A549 (cell line): Measurements from ENCODE around the gene KIF2A. TPM values are rescaled to one million over a fixed set of nuclear protein-coding genes. Genes with fewer than 3 reads are reported as not detected.

ENCODE experiments used
- ATAC-seq, 2 experiments: fragments of 200-7000 bp in 1 of 2; fragments of >200 bp in 1 of 2; cut with Nextera tagmentation in 1 of 2; cut with Tn5 transposase in 1 of 2; 3 replicates each; pipeline versions ENCODE4 v1.8.0 to v1.9.1; 2018 to 2020; ENCODE audit warnings: mild to moderate bottlenecking in 1 of 2, moderate library complexity in 1 of 2
- CTCF ChIA-PET: fragments of 300-600 bp; sonication (Branson Sonifier 250); formaldehyde crosslinking; extraction: SDS; loops from one replicate; lab custom pipeline; 2021; ENCODE audit warnings: antibody characterized with exemption, inconsistent platforms; lab: Yijun Ruan, JAX
- POLR2A ChIA-PET: fragments of 350-600 bp; formaldehyde crosslinking; extraction: SDS; loops from one replicate; lab custom pipeline; 2021; ENCODE audit warnings: antibody characterized with exemption, inconsistent platforms; lab: Yijun Ruan, JAX
- DNase-seq, 2 experiments: peaks; one replicate each; pipeline versions ENCODE4 v3.0.0 to v3.0.0-alpha.2; 2011 to 2016; ENCODE audit warnings: low read depth in 1 of 2, low spot score in 1 of 2
- FAIRE-seq: peaks from 2 replicates; lab custom pipeline; 2011; peaks lifted over from hg19 to GRCh38; lab: Jason Lieb, UNC
- H3K27ac ChIP-seq, 2 experiments: fragments of >200 bp; sonication (Bioruptor Twin); formaldehyde crosslinking; 3 replicates each; pipeline ENCODE4 v1.5.1; 2016 to 2017
- H3K4me1 ChIP-seq: fragments of >200 bp; sonication (Bioruptor Twin); formaldehyde crosslinking; 3 replicates; pipeline ENCODE4 v1.6.1; 2016
- H3K4me2 ChIP-seq: fragments of >200 bp; sonication (Bioruptor Twin); formaldehyde crosslinking; 3 replicates; pipeline ENCODE4 v1.6.1; 2016
- H3K4me3 ChIP-seq: fragments of >200 bp; sonication (Bioruptor Twin); formaldehyde crosslinking; 3 replicates; pipeline ENCODE4 v1.5.1; 2016
- H3K9me3 ChIP-seq: fragments of >200 bp; sonication (Bioruptor Twin); formaldehyde crosslinking; 3 replicates; pipeline ENCODE4 v1.6.1; 2016
- BCL3 ChIP-seq: fragments of >200 bp; sonication (Bioruptor Twin); formaldehyde crosslinking; IDR thresholded peaks from 3 replicates; pipeline ENCODE4 v1.6.1; 2016
- E2F6 ChIP-seq: IDR thresholded peaks from 2 replicates; pipeline ENCODE4 v1.6.1; 2012; ENCODE audit warnings: low read depth, borderline replicate concordance
- HMGXB4 ChIP-seq: fragments of 250-450 bp; sonication (Bioruptor Pico); IDR thresholded peaks from 2 replicates; pipeline ENCODE4 v1.5.0; 2021; ENCODE audit warnings: mild to moderate bottlenecking, moderate library complexity, borderline replicate concordance
- HOXB5 ChIP-seq: fragments of 250-450 bp; sonication (Bioruptor Pico); IDR thresholded peaks from 2 replicates; pipeline ENCODE4 v1.5.0; 2020; ENCODE audit warnings: mild to moderate bottlenecking, moderate library complexity
- KDM5A ChIP-seq: fragments of 200-600 bp; sonication (generic); IDR thresholded peaks from 2 replicates; pipeline ENCODE4 v1.6.1; 2016; ENCODE audit warnings: antibody characterized with exemption, mild to moderate bottlenecking
- MAX ChIP-seq: IDR thresholded peaks from 2 replicates; pipeline ENCODE4 v1.6.1; 2012
- MAZ ChIP-seq: fragments of 150-350 bp; IDR thresholded peaks from 2 replicates; pipeline ENCODE4 v1.6.1; 2014; ENCODE audit warnings: antibody characterized with exemption, low read depth, low read length, borderline replicate concordance
- NFE2L2 ChIP-seq: fragments of 150-350 bp; conservative IDR thresholded peaks from 2 replicates; pipeline ENCODE4 v1.6.1; 2014; ENCODE audit warnings: low read length
- NPAS2 ChIP-seq: fragments of 250-450 bp; sonication (Bioruptor Pico); IDR thresholded peaks from 2 replicates; pipeline ENCODE4 v1.8.0; 2022; ENCODE audit warnings: mild to moderate bottlenecking, moderate library complexity, borderline replicate concordance
- NR3C1 ChIP-seq: fragments of >200 bp; sonication (Bioruptor Twin); formaldehyde crosslinking; IDR thresholded peaks from 3 replicates; pipeline ENCODE4 v1.6.1; 2017
- PBX3 ChIP-seq: IDR thresholded peaks from 2 replicates; pipeline ENCODE4 v1.6.1; 2012
- POLR2A ChIP-seq: IDR thresholded peaks from 2 replicates; pipeline ENCODE4 v1.6.1; 2012; ENCODE audit warnings: mild to moderate bottlenecking, low read length
- RAD21 ChIP-seq, 2 experiments: fragments of >200 bp in 1 of 2; sonication (Bioruptor Twin) in 1 of 2; formaldehyde crosslinking in 1 of 2; IDR thresholded peaks in 1 of 2; conservative IDR thresholded peaks in 1 of 2; 2 replicates in 1 of 2; 3 replicates in 1 of 2; pipeline ENCODE4 v1.6.1; 2012 to 2018; ENCODE audit warnings: inconsistent platforms in 1 of 2
- RARB ChIP-seq: fragments of 250-450 bp; sonication (Bioruptor Pico); IDR thresholded peaks from 2 replicates; pipeline ENCODE4 v1.8.0; 2021; ENCODE audit warnings: mild to moderate bottlenecking, moderate library complexity
- REST ChIP-seq: fragments of 200-600 bp; sonication (generic); IDR thresholded peaks from 2 replicates; pipeline ENCODE4 v1.6.1; 2016; ENCODE audit warnings: antibody characterized with exemption, mild to moderate bottlenecking, moderate library complexity
- RNF2 ChIP-seq: fragments of 200-600 bp; sonication (generic); IDR thresholded peaks from 2 replicates; pipeline ENCODE4 v1.6.1; 2016; ENCODE audit warnings: low read depth, mild to moderate bottlenecking, antibody characterized with exemption, moderate library complexity, borderline replicate concordance
- ZSCAN20 ChIP-seq: fragments of 250-450 bp; sonication (Bioruptor Pico); IDR thresholded peaks from 2 replicates; pipeline ENCODE4 v1.8.0; 2022; ENCODE audit warnings: mild to moderate bottlenecking, moderate library complexity
- WGBS: methylation state at CpG from one replicate; pipeline ENCODE4 v1.1.6; 2017; ENCODE audit errors: missing lambda C conversion rate; 5-methylcytosine and 5-hydroxymethylcytosine counted together
- polyA plus RNA-seq, 4 experiments: library from polyadenylated mRNA; depleted of rRNA in 3 of 4; stranded (reverse); fragments of >200 nt; fragmentation: RNase III in 1 of 4; extraction: RNeasy Plus Mini Kit Qiagen cat#74134 plus additional on column Dnase treatment in 1 of 4; gene quantifications; 2 replicates in 3 of 4; 3 replicates in 1 of 4; pipeline ENCODE4 v1.2.3, GENCODE V29; 2011 to 2017

KIF2A gene
- polyA plus RNA-seq, 2 of the 4 experiments (the other 2 are of a cell fraction): 44.5 to 68.9 TPM

- no peak overlapping the region for H3K4me2 ChIP-seq
- TF ChIP-seq BCL3 (no peak), ZSCAN20 (CRISPR knock-in tag) (no peak), RNF2 (no peak), NR3C1 (no peak), RAD21 (conservative IDR thresholded peaks at IDR 0.05 in 1 of 2, IDR thresholded peaks at IDR 0.05 in 1 of 2) (no peak), NPAS2 (CRISPR knock-in tag) (no peak), POLR2A (no peak)
- FAIRE-seq (no peak), ATAC-seq (no peak), DNase-seq (no peak)
- ChIA-PET POLR2A (no interaction called here), CTCF (interaction anchor here (1.0 kb wide), 1 partner anchor 21 kb away, joined by 3 read pairs; no protein-coding TSS in a partner anchor)
- H3K4me3 ChIP-seq: no peak overlapping the region
- H3K27ac ChIP-seq: no peak overlapping the region
- H3K4me1 ChIP-seq: no peaks in the 10 kb centered on the region
- H3K9me3 ChIP-seq: no peaks in the 10 kb centered on the region
- 84% methylated on average over 5 of the region's 5 CpGs for WGBS
Measured at GRCh38 chr5:62260513-62260912, 45.5 kb upstream of the KIF2A start.

GRCh38 chr5:62263401-62263800, 42.6 kb upstream of the KIF2A start:
- DNase-seq (no peak), FAIRE-seq (no peak)
- H3K9me3 ChIP-seq: no peaks in the 10 kb centered on the region
- no peak overlapping the region for H3K27ac ChIP-seq
- no peak overlapping the region for H3K4me3 ChIP-seq
- TF ChIP-seq RARB (CRISPR knock-in tag): no peak
- no peak for TF ChIP-seq PBX3
- TF ChIP-seq HMGXB4 (CRISPR knock-in tag): no peak
- no peak for TF ChIP-seq MAX
- no peak for TF ChIP-seq E2F6
- no peak for TF ChIP-seq KDM5A
- TF ChIP-seq MAZ: no peak
- TF ChIP-seq REST: no peak
- no peak for TF ChIP-seq HOXB5
- TF ChIP-seq NFE2L2: no peak
- TF ChIP-seq, all 56 proteins: peak for 0
- Histone ChIP-seq H3K4me1 (peaks cover 9% of the 10 kb centered on the region), H3K4me2 (no peak overlapping the region)
- POLR2A ChIA-PET: no interaction called here
- CTCF ChIA-PET: no interaction called here
- no peak for ATAC-seq
